Smooth muscle cell (in vitro differentiated cells): ENCODE results near the gene RFTN1. TPM values are rescaled to one million over a fixed set of nuclear protein-coding genes. Genes with fewer than 3 reads are reported as not detected.

ENCODE experiments used
- DNase-seq: peaks from one replicate; lab custom pipeline; 2025; ENCODE audit not compliant: unreplicated experiment; lab: John Stamatoyannopoulos, UW
- H2AFZ ChIP-seq: fragments of 200-600 bp; sonication (generic); 2 replicates; pipeline ENCODE4 v1.6.0; 2016; ENCODE audit warnings: antibody characterized with exemption, low read depth, mild to moderate bottlenecking
- H3F3A ChIP-seq: fragments of 200-600 bp; sonication (generic); 2 replicates; pipeline ENCODE4 v1.6.0; 2017; ENCODE audit warnings: antibody characterized with exemption, low read depth
- H3K27ac ChIP-seq: fragments of 200-600 bp; sonication (generic); 2 replicates; pipeline ENCODE4 v1.5.1; 2016; ENCODE audit warnings: low read depth, mild to moderate bottlenecking
- H3K27me3 ChIP-seq: fragments of 200-600 bp; sonication (generic); 2 replicates; pipeline ENCODE4 v1.6.1; 2016; ENCODE audit warnings: low read depth, mild to moderate bottlenecking
- H3K36me3 ChIP-seq: fragments of 200-600 bp; sonication (generic); 2 replicates; pipeline ENCODE4 v1.5.1; 2016; ENCODE audit warnings: low read depth
- H3K4me1 ChIP-seq: fragments of 200-600 bp; sonication (generic); 2 replicates; pipeline ENCODE4 v1.5.1; 2016; ENCODE audit warnings: low read depth
- H3K4me2 ChIP-seq: fragments of 200-600 bp; sonication (generic); 2 replicates; pipeline ENCODE4 v1.6.0; 2016; ENCODE audit warnings: mild to moderate bottlenecking
- H3K4me3 ChIP-seq: fragments of 200-600 bp; sonication (generic); 2 replicates; pipeline ENCODE4 v1.5.1; 2016; ENCODE audit warnings: mild to moderate bottlenecking
- H3K79me2 ChIP-seq: fragments of 200-600 bp; sonication (generic); 2 replicates; pipeline ENCODE4 v1.6.0; 2016; ENCODE audit warnings: low read depth, mild to moderate bottlenecking
- H3K9ac ChIP-seq: fragments of 200-600 bp; sonication (generic); 2 replicates; pipeline ENCODE4 v1.6.0; 2016; ENCODE audit warnings: low read depth
- H3K9me3 ChIP-seq: fragments of 200-600 bp; sonication (generic); replicated peaks from 2 replicates; pipeline ENCODE4 v1.5.1; 2016; ENCODE audit warnings: low read depth
- H4K20me1 ChIP-seq: fragments of 200-600 bp; sonication (generic); 2 replicates; pipeline ENCODE4 v1.6.0; 2016; ENCODE audit warnings: low read depth
- CTCF ChIP-seq: fragments of 200-600 bp; sonication (generic); IDR thresholded peaks from 2 replicates; pipeline ENCODE4 v1.5.1; 2017; ENCODE audit warnings: borderline replicate concordance, mild to moderate bottlenecking, antibody characterized with exemption; ENCODE audit not compliant: insufficient read depth, poor library complexity, severe bottlenecking
- WGBS: methylation state at CpG from one replicate; pipeline ENCODE4 v1.1.7; 2016; ENCODE audit warnings: low lambda C conversion rate; 5-methylcytosine and 5-hydroxymethylcytosine counted together
- polyA plus RNA-seq: library from polyadenylated mRNA; unstranded; fragments of >200 nt; fragmentation: Nextera tagmentation; extraction: Ambion mirVana; gene quantifications from 2 replicates; pipeline ENCODE4 v1.2.1, GENCODE V29; 2016
- total RNA-seq: library from RNA; depleted of rRNA; stranded (reverse); fragments of >200 nt; gene quantifications from 2 replicates; pipeline ENCODE4 v1.2.3, GENCODE V29; 2014

Gene RFTN1
- total and polyA plus RNA-seq, 2 experiments from 2014 or later: 21.7 to 35.6 TPM

- Histone ChIP-seq H3K9ac (no peak overlapping the region), H3K36me3 (no peaks in the 10 kb centered on the region), H3F3A (no peaks in the 10 kb centered on the region), H3K79me2 (no peaks in the 10 kb centered on the region), H4K20me1 (peaks cover 25% of the 10 kb centered on the region), H3K27me3 (no peaks in the 10 kb centered on the region), H2AFZ (no peak overlapping the region), H3K4me3 (no peak overlapping the region), H3K9me3 (no peaks in the 10 kb centered on the region), H3K27ac (no peak overlapping the region), H3K4me1 (peaks cover 7% of the 10 kb centered on the region), H3K4me2 (no peak overlapping the region)
- WGBS: 85% methylated on average over 3 of the region's 3 CpGs
- no peak for TF ChIP-seq CTCF
- DNase-seq: no peak
Observed at GRCh38 chr3:16415911-16416476, 97.5 kb downstream of the RFTN1 start.

- Histone ChIP-seq H3K9me3 (no peaks in the 10 kb centered on the region), H3K36me3 (no peaks in the 10 kb centered on the region), H2AFZ (no peak overlapping the region), H3K79me2 (no peaks in the 10 kb centered on the region), H3K27me3 (no peaks in the 10 kb centered on the region), H4K20me1 (peaks cover 21% of the 10 kb centered on the region), H3K9ac (no peak overlapping the region), H3K27ac (no peak overlapping the region), H3F3A (no peaks in the 10 kb centered on the region), H3K4me2 (no peak overlapping the region), H3K4me1 (peaks cover 7% of the 10 kb centered on the region), H3K4me3 (no peak overlapping the region)
- no peak for TF ChIP-seq CTCF
- DNase-seq: no peak
- 95% methylated on average over 2 of the region's 2 CpGs for WGBS
Observed at GRCh38 chr3:16413321-16413720, 100.2 kb downstream of the RFTN1 start.

GRCh38 chr3:16412192-16412800 lies 101.2 kb downstream of the RFTN1 start:
- no peak overlapping the region for H3K4me2 ChIP-seq
- H3F3A ChIP-seq: no peaks in the 10 kb centered on the region
- no peak overlapping the region for H3K4me3 ChIP-seq
- no peak overlapping the region for H3K27ac ChIP-seq
- peaks cover 21% of the 10 kb centered on the region for H4K20me1 ChIP-seq
- WGBS: 89% methylated on average over 1 of the region's 1 CpG
- peaks cover 12% of the 10 kb centered on the region for H3K4me1 ChIP-seq
- H3K9ac ChIP-seq: no peak overlapping the region
- H3K36me3 ChIP-seq: no peaks in the 10 kb centered on the region
- no peak for TF ChIP-seq CTCF
- no peak for DNase-seq
- no peak overlapping the region for H2AFZ ChIP-seq
- H3K79me2 ChIP-seq: no peaks in the 10 kb centered on the region
- no peaks in the 10 kb centered on the region for H3K27me3 ChIP-seq
- H3K9me3 ChIP-seq: no peaks in the 10 kb centered on the region

GRCh38 chr3:16411441-16411840 lies 102.1 kb downstream of the RFTN1 start:
- WGBS: 98% methylated on average over 2 of the region's 2 CpGs
- Histone ChIP-seq H3F3A (no peaks in the 10 kb centered on the region), H3K27ac (no peak overlapping the region), H3K36me3 (no peaks in the 10 kb centered on the region), H3K9me3 (no peaks in the 10 kb centered on the region), H3K4me3 (no peak overlapping the region), H3K27me3 (no peaks in the 10 kb centered on the region), H3K9ac (no peak overlapping the region), H3K79me2 (no peaks in the 10 kb centered on the region), H3K4me1 (peaks cover 12% of the 10 kb centered on the region), H3K4me2 (no peak overlapping the region), H4K20me1 (peaks cover 21% of the 10 kb centered on the region), H2AFZ (no peak overlapping the region)
- no peak for DNase-seq
- no peak for TF ChIP-seq CTCF
